ENCODE results near the gene MTX1.

DNA sequence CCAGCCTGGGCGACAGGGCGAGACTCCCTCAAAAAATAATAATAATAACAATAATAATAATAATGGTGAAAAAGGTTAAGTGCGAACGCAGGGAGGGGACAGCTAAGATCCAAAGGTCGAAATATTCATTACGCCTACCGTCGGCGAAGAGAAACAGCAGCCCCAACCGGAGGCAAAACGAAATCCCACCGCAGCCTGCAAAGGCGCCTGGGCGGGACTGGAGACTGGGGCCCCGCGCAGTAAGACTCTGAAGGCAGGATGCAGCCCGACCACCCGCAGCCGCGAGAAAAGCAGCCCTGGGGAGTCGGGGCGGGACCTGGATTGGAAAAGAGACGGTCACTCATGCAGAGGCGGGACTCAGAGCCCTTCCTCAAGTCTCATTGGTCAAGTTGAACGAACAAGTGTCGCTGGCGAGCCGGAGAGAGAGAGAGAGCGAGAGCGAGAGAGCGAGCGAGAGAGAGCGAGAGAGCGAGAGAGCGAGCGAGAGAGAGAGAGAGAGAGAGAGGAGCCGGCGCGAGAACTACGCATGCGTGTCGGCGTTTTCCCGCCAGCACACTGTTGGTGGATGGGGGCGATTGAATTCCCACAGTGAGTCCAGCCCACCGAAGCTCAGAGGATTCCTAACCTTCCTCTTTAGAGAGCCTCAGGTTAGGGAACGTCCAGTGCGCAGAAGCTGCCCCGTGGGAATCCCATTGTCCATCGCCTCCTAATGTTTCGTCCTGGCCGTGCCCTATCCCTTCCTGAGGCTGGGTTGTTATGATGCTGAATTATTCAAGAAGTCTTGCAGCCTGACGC is 36.1 kb downstream of the MTX1 start:
- TF ChIP-seq, protein P1, sequence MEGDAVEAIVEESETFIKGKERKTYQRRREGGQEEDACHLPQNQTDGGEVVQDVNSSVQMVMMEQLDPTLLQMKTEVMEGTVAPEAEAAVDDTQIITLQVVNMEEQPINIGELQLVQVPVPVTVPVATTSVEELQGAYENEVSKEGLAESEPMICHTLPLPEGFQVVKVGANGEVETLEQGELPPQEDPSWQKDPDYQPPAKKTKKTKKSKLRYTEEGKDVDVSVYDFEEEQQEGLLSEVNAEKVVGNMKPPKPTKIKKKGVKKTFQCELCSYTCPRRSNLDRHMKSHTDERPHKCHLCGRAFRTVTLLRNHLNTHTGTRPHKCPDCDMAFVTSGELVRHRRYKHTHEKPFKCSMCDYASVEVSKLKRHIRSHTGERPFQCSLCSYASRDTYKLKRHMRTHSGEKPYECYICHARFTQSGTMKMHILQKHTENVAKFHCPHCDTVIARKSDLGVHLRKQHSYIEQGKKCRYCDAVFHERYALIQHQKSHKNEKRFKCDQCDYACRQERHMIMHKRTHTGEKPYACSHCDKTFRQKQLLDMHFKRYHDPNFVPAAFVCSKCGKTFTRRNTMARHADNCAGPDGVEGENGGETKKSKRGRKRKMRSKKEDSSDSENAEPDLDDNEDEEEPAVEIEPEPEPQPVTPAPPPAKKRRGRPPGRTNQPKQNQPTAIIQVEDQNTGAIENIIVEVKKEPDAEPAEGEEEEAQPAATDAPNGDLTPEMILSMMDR (IDR thresholded peaks at IDR 0.05) = peak; percentile 54 to 74 (median 66)
- TF ChIP-seq POLR2A (IDR thresholded peaks at IDR 0.05; ENCODE audit: low read depth) (peak; percentile 67), EP300 (IDR thresholded peaks at IDR 0.05) (no peak)

Measured in esophagus muscularis mucosa (tissue), 4 donors.